Gastrocnemius medialis (tissue), 4 donors: ENCODE results near the gene SPCS2.

Source experiments
- POLR2A ChIP-seq, 2 donors: fragments of 450-650 bp; IDR thresholded peaks; one replicate each; pipeline ENCODE4 v1.6.1; 2017; ENCODE audit warnings: antibody characterized with exemption in 2 of 2, mild to moderate bottlenecking in 2 of 2, moderate library complexity in 2 of 2
- TF ChIP-seq, protein P1 (sequence below), 5 experiments: fragments of 450-650 bp in 3 of 5; fragments of 200-600 bp in 2 of 5; sonication (generic) in 2 of 5; IDR thresholded peaks in 4 of 5; conservative IDR thresholded peaks in 1 of 5; 1 replicate in 4 of 5; 2 replicates in 1 of 5; pipeline ENCODE4 v1.5.1; 2016 to 2019; ENCODE audit warnings: antibody characterized with exemption in 5 of 5, mild to moderate bottlenecking in 3 of 5, moderate library complexity in 3 of 5

DNA sequence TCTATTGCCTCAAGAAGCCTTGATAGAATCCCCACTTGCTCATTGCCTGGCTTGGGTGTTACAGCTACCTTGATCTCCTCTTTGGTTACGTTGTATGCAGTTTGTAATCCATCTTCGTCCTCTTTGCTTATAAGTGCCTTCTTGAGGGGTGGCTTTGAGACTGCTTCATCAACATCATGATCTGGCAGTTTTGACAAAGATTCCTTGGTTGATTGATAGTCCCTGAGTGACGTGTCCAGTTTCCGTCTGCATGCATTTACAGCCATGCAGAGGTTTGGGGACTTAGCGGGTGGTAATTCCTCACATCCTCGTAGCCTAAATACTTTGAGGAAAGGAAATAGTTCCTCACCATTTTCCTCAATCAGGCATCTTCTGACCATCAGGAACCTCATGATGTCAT lies 62.8 kb downstream of the SPCS2 start:
- TF ChIP-seq, protein P1, sequence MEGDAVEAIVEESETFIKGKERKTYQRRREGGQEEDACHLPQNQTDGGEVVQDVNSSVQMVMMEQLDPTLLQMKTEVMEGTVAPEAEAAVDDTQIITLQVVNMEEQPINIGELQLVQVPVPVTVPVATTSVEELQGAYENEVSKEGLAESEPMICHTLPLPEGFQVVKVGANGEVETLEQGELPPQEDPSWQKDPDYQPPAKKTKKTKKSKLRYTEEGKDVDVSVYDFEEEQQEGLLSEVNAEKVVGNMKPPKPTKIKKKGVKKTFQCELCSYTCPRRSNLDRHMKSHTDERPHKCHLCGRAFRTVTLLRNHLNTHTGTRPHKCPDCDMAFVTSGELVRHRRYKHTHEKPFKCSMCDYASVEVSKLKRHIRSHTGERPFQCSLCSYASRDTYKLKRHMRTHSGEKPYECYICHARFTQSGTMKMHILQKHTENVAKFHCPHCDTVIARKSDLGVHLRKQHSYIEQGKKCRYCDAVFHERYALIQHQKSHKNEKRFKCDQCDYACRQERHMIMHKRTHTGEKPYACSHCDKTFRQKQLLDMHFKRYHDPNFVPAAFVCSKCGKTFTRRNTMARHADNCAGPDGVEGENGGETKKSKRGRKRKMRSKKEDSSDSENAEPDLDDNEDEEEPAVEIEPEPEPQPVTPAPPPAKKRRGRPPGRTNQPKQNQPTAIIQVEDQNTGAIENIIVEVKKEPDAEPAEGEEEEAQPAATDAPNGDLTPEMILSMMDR (IDR thresholded peaks at IDR 0.05 in 4 of 5, conservative IDR thresholded peaks at IDR 0.05 in 1 of 5) = no peak
- no peak for TF ChIP-seq POLR2A (IDR thresholded peaks at IDR 0.05)
